Esophagus muscularis mucosa (tissue), 4 donors: Measurements from ENCODE around the gene BRD2.

Source experiments
- CTCF ChIP-seq, 3 experiments: fragments of 200-600 bp in 2 of 3; fragments of 450-650 bp in 1 of 3; sonication (generic) in 2 of 3; IDR thresholded peaks; one replicate each; pipeline ENCODE4 v1.5.1; 2017 to 2019; ENCODE audit warnings: antibody characterized with exemption in 3 of 3, mild to moderate bottlenecking in 2 of 3, moderate library complexity in 1 of 3
- EP300 ChIP-seq: sonication (generic); formaldehyde crosslinking; IDR thresholded peaks from one replicate; pipeline ENCODE4 v1.6.1; 2017; ENCODE audit warnings: antibody characterized with exemption
- POLR2A ChIP-seq: fragments of 450-650 bp; IDR thresholded peaks from one replicate; pipeline ENCODE4 v1.6.1; 2017; ENCODE audit warnings: antibody characterized with exemption, moderate library complexity, mild to moderate bottlenecking, low read depth
- POLR2AphosphoS5 ChIP-seq, 2 donors: sonication (generic); formaldehyde crosslinking; IDR thresholded peaks; one replicate each; pipeline ENCODE4 v1.6.1; 2017; ENCODE audit warnings: antibody characterized with exemption in 2 of 2

- TF ChIP-seq POLR2AphosphoS5 (IDR thresholded peaks at IDR 0.05) (peak in 1 of 2 donors; percentile 52), EP300 (no peak), CTCF (IDR thresholded peaks at IDR 0.05) (no peak), POLR2A (no peak)
Observed at GRCh38 chr6:32970413-32971241, 2.2 kb downstream of the BRD2 start.
